HG02973 (cell line): ENCODE results near the gene POLD1.
"Not testable (repeated sequence)": the region's sequence is repeated elsewhere in the genome, so short reads cannot be mapped to it uniquely, and the experiment has no call there.

Source experiments
- ATAC-seq: cut with Tn5 transposase; IDR thresholded peaks from one replicate; pipeline ENCODE4 v1.9.1; 2021; ENCODE audit warnings: moderate library complexity; ENCODE audit not compliant: unreplicated experiment

POLD1 gene

GRCh38 chr19:50390295-50390694, 6.1 kb downstream of the POLD1 start:
- not testable (repeated sequence) for ATAC-seq

GRCh38 chr19:50390952-50391351, 6.8 kb downstream of the POLD1 start:
- not testable (repeated sequence) for ATAC-seq

GRCh38 chr19:50392759-50393158, 8.6 kb downstream of the POLD1 start:
- no peak for ATAC-seq

- ATAC-seq, result no peak
These were observed 9.4 kb downstream of the POLD1 start for GRCh38 chr19:50393589-50393988.

GRCh38 chr19:50394017-50394416, 9.9 kb downstream of the POLD1 start:
- no peak for ATAC-seq

GRCh38 chr19:50398675-50399367, 14.7 kb downstream of the POLD1 start:
- no peak for ATAC-seq

GRCh38 chr19:50399368-50399745, 15.2 kb downstream of the POLD1 start:
- no peak for ATAC-seq

GRCh38 chr19:50401605-50402450, 17.7 kb downstream of the POLD1 start:
- ATAC-seq, result no peak

GRCh38 chr19:50402544-50403301, 18.6 kb downstream of the POLD1 start:
- ATAC-seq, result no peak

- ATAC-seq, result no peak
These were observed 22.1 kb downstream of the POLD1 start for GRCh38 chr19:50406156-50406820.

- ATAC-seq, result no peak
These were observed 22.7 kb downstream of the POLD1 start for GRCh38 chr19:50406829-50407228.

GRCh38 chr19:50409347-50409746, 25.2 kb downstream of the POLD1 start:
- ATAC-seq, result no peak

GRCh38 chr19:50410109-50410508, 26.0 kb downstream of the POLD1 start:
- no peak for ATAC-seq

- no peak for ATAC-seq
These were observed 28.3 kb downstream of the POLD1 start for GRCh38 chr19:50412419-50412818.

GRCh38 chr19:50413096-50413495, 28.9 kb downstream of the POLD1 start:
- no peak for ATAC-seq

- ATAC-seq, result no peak
These were observed 29.4 kb downstream of the POLD1 start for GRCh38 chr19:50413531-50413930.

GRCh38 chr19:50414864-50415660, 30.9 kb downstream of the POLD1 start:
- peak; percentile 12 for ATAC-seq

GRCh38 chr19:50415661-50416033, 31.5 kb downstream of the POLD1 start:
- ATAC-seq, result peak; percentile 47

- no peak for ATAC-seq
These were observed 32.2 kb downstream of the POLD1 start for GRCh38 chr19:50416034-50416977.
